T-helper 22 cell (primary cell): ENCODE results near the gene RIPK4.
"Not testable (repeated sequence)": the region's sequence is repeated elsewhere in the genome, so short reads cannot be mapped to it uniquely, and the experiment has no call there.

Experiments
- DNase-seq: peaks from one replicate; pipeline ENCODE4 v3.0.0-alpha.2; 2020; ENCODE audit warnings: low read depth

Gene RIPK4

DNA sequence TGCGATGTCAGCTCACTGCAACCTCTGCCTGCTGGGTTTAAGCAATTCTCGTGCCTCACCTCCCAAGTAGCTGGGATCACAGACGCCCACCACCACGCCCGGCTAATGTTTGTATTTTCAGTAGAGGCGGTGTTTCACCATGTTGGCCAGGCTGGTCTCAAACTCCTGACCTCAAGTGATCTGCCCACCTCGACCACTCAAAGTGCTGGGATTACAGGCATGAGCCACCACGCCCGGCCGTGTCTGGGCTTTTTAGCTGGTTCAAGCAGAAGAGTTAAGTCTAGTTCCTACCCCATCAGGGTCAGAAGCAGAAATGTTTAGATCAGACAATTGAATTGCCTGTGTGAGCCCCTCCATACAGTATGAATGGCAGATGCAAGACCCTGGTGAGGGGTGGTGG, 27.7 kb upstream of the RIPK4 start:
- no peak for DNase-seq

DNA sequence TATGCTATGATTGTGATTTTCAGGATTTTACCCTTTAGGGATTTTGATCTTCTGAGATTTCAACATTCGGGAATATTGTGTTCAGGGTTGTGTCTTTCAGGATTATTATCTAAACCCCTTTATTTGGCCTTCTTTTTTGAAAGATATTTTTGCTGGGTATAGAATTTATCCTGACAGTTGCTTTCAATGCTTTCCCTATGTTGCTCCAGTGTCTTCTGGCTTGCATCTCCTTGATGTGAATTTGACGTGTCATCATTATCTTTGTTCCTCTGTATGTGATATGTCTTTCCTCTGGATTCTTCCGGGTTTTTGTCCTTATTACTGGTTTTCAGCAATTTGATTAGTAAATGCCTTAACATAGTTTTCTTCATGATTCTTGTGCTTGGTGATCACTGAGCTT, 25.9 kb upstream of the RIPK4 start:
- no peak for DNase-seq

DNA sequence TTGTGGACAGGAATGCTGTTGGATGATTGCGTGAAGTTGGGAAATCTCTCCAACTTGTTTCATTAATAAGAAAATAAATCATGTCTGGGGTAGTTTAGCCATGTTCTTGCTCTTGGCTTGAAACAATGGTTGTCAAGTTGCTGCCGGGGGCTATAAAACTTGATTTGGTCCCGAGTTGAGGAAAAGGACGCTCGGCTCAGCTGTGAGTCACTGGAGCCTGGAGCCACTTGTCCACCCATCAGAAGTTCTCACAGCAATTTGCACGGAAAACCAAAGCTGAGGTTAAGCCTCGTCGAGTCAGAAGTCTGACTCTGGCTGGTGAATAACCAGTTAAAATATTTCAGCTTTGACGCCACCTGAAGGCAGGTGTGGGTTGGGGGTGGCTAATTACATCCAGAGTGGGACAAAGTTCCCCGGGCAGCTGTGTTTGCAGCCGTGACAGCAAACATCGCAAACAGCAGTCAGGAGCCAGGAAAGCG, 19.7 kb upstream of the RIPK4 start:
- DNase-seq = no peak

DNA sequence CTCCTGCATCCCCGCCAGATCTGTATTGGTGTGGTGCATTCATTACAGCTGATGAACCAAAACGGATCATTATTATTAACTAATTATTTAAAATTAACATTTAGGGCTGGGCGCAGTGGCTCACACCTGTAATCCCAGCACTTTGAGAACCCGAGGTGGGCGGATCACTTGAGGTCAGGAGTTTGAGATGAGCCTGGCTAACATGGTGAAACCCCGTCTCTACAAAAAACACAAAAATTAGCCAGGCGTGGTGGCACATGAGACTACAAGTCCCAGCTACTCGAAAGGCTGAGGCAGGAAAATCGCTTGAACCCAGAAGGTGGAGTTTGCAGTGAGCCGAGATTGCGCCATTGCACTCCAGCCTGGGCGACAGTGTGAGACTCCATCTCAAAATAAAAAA, 18.4 kb upstream of the RIPK4 start:
- not testable (repeated sequence) for DNase-seq

DNA sequence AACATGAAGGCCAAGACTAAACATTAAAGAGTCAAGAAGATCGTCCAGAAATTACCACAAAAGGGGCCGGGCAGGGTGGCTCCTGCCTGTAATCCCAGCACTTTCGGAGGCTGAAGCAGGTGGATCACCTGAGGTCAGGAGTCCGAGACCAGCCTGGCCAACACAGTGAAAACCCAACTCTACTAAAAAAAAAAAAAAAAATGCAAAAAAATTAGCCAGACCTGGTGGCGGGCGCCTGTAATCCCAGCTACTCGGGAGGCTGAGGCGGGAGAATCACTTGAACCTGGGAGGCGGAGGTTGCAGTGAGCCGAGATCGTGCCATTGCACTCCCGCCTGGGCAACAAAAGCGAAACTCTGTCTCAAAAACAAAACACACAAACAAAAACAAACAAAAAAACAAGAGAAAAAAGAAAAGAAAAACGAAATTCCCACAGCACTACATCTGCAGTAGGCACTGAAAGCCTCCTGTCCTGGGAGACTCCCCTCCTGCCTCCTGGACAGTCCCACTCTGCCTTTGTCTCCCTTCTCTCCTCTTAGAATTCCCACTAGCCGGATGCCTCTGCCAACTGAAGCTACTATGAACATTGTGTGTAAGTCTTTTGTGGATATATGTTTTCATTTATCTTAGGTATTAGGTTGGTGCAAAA, 17.7 kb upstream of the RIPK4 start:
- no peak for DNase-seq

DNA sequence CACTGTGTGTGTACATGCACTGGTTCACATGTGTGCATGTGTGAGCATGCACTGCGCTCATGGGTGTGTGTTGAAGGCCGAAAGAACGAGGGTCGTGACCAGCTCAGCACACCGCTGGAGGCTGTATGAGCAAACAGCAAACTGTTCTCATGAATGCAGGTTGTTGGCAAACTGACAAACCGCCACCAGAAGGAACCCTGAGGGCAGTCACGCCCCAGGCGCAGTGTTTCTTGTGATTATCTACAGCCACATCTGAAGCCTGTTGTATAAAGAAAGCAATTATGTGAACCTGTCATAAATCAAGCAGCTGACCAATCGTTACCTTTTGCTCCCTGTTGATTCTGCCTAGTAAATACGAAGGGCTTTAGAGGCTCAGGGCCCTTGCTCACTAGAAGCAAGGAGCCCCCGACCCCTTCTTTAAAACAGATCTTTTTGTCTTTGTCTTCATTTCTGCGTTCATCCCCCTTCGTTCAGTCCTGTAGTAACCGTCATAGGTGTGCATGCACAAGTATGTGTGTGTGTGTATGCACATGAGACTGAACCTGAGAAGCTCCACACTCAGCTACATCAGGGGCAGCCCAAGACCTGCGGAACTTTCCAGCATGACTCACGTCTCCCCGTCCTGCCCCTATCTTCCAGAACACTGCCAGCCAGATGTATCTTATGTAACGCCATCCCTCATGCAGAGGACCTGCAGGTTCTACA, 16.8 kb upstream of the RIPK4 start:
- DNase-seq = no peak

DNA sequence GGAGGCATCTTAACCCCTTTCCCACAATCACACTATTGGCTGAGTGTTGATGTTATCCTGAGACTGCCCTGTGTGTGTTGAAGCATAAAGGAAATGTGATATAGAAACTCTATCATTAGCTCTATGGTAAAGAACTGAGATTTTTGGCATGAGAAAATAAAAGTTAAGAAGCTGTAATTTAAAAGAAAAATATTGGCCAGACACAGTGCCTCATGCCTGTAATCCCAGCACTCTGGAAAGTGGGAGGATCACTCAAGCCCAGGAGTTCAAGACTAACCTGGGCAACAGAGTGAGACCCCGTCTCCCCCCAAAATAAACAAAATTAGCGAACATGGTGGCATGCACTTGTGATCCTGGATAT, 14.2 kb upstream of the RIPK4 start:
- DNase-seq = no peak

DNA sequence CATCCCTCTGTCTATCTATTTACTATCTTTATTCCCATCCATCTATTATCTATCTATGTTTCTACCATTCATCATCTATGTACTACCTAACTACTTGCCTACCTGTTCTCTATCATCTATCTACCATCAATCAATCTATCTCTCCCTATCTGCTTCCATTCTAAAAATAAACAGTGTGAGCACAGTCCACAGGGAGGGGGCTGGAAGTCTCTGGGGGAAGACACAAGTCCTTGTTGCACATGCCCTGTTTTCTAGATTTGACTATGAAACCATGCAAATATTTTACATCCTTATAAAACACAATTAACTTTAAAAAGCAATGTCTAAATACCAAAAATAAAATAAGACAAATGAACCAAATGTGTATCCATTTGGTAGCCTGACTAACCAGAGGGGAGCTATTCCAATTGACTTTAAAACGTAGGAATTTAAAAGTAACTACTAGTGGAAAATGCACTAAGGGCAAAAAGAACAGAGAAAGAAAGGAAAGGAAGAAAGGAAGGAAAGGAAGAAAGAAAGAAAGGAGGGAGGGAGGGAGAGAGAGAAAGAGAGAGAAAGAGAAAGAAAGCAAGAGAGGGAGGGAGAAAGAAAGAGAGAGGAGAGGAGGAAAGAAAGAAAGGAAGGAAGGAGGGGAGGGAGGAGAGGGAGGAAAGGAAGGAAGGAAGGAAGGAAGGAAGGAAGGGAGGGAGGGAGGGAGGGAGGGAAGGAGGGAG, 13.6 kb upstream of the RIPK4 start:
- DNase-seq = no peak

DNA sequence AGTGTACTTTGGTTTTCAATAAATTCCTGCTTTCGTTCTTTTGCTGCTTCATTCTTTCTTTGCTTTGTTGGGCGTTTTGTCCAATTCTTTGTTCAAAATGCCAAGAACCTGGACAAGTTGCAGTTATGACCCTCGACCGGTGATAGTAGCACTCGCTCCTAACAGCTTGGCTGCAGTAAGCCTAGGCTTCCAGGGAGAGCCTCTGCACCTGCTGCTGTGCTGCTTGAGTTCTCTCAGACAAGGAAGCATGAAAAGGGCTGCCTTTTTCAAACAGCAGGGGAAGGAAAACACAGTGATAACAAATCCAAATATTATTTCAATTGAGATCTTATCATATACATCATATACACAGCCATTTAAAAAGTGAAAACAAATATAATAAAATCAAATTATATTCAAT, 12.8 kb upstream of the RIPK4 start:
- no peak for DNase-seq

DNA sequence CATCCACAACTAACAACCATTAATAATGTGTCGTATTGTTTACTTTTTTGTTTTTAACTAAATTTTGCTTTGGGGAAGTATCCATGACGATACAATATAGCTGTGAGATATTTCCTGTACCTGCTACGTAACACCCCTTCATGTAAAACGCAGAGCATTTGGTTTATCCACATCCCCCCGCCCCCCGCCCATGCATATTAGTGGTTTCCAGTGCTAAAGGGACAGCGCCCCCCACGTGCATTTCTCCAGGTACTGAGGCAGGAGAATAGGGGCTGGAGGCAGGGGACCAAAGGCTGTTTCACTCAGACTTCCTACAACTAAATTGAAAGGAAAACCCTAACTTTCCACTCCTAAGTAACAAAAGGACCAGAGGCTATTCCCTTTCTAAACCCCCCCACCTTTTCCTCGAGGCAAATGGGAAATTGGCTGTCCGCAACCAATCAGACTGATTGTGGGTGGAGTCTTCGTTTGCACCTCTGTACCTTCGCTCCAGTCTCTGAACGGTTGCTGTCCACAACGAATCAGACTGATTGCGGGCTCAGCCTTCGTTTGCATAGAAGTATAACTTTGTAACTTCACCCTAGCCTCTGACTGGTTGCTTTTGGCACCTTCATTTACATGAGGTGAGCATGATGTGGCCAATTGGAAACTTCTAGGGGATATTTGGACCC, 12.2 kb upstream of the RIPK4 start:
- no peak for DNase-seq

DNA sequence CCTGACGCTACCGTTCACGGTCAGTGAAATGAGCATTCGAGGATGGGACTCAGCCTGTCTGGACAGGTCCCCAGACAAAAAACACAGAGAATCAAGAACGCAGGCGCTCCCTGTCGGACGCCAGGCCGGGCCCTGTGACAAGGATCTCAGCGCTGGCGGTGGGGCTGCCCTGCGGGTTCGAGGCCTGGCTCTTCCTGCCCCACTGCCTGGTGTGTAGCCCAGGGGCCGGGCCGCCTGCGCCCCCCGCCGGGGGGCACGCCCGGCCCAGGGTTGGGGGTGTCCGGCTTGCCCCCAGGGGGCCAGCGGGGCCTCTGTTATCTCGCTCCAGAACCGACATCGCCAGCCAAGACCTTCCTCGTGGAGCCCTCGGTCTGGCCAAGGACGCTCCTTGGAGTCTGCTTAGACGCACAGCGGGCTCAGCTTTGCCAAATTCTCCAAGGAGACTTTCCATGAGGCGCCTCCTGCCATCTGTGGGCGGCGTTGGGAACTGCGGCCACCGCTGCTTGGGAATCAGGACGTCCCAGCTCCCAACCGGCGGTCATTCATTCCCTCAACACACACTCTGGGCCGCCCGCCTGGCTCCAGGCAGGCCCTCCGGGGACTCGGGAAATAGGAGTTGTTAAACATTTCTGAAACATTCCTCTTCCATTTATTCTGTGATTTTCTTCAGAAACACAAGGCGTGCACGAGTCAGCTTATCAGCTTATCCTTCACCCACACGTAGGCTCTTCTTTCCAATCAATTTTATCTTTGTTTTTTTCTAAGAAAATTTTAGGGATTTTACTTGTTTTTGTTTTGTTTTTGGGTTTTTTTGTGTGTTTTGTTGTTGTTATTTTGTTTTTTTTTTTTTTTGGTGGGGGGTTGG, 11.3 kb upstream of the RIPK4 start:
- DNase-seq = no peak

DNA sequence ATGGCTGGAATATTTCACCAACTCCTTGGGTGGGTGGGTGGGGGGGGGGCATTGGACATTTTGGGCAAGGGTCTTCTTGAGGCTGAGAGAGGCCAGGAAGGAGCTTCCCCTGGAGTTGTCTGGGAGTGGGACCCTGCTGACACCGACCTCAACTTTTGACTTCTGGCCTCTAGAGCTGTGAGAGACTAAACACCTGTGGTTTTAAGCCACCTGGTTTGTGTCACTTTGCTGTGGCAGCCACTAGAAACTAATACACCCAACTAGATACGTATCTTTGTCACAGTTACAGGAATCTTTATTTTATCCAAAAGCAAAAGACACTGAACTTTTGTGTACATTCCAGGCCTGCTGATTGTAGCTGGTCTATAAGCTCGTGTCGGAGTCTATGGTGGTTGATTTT, 9.9 kb upstream of the RIPK4 start:
- DNase-seq = no peak

DNA sequence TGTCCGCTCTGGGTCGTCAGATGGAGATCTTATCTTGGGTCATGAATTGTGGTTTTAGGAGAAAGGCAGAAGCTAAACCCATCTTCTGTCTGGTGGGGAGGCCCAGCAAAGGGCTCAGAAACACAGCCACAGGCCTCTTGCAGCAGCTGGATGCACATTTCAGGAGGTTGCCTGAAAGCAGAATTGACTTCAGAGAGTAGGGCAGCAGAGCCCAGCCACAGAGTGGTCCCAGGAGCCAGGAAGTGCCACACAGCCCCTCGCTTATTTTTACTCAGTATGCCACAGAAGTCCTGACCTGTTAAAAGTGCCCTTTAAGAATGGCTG, 8.3 kb upstream of the RIPK4 start:
- DNase-seq = no peak

DNA sequence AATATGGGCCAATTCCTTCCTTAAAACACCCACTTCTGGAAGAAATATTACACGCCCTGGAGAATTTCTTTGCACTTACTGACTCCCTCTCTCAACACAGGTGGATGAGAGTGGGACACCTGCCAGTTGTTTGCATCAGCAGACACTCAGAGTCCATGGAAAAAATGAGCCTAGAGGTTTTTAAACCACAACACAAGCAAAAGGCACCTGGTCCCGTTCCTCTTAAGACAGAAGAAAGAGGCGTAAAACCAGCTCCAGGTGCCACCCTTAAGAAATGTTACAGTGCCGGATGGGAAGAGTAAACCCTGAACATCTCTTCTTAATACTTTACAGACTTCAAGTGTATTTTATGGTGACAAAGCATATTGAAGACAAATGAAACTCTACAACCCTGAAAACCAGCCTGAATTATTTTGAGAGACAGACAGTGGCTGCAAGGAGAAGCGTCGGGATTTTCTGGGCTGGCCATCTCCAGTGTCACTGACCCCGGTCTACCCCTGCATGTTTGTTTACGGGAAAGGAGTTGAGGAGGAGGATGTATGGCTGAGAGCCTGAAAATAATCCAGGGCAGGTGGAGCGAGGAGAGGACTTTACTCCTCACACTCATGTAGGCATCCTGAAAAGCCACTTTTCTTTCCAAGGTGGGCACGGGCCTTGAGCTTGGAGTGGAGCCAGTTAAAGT, 7.8 kb upstream of the RIPK4 start:
- no peak for DNase-seq

DNA sequence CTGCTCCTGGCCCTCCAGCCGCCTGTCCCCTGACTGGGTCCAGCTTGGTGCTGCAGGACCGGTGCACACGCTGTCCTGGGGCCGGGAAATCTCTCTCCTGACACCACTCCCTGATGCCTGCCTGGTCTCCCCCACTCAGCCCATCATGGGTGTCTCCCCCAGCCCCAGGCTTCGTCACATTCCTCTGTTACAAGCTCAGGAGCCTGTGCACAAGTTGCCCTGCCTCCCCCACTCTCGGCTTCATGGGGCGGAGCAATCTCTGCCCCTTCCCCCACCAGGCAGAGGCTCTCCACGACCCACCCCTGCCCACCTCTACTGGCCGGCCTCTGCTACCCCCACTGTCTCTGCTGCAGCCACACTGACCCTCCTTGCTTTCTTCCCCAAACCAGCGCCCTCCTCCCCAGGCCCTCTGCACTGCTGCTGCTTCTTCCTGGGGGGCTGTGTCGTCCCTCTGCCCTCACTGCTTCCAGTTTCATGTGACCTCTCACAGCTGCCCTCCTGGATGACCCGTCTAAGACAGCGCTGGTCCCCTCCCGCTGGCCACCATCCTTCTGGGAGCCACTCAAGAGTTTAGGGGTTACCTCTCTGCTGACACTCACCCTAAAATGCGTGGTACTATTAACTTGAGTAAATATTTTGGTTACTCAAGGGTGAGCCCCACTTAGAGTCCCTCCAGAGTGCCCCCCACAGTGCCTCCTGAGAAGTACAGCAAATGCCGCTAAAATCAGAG, 5.7 kb upstream of the RIPK4 start:
- no peak for DNase-seq

DNA sequence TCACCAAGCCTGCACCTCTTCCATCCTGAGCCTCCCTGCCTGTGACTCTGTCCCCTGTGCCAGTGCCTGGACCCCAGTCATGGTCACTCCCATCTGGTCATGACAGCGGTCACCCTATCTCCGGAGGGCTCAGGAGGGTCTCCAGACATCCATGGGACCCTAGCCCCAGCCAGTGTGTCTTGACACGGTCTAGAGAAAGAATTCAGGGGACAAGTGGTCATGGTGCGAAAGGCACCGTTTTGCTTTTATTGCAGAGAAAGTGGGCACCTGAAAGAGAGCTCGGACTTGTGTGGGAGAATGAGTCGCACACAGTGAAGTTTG, 4.7 kb upstream of the RIPK4 start:
- DNase-seq = no peak

DNA sequence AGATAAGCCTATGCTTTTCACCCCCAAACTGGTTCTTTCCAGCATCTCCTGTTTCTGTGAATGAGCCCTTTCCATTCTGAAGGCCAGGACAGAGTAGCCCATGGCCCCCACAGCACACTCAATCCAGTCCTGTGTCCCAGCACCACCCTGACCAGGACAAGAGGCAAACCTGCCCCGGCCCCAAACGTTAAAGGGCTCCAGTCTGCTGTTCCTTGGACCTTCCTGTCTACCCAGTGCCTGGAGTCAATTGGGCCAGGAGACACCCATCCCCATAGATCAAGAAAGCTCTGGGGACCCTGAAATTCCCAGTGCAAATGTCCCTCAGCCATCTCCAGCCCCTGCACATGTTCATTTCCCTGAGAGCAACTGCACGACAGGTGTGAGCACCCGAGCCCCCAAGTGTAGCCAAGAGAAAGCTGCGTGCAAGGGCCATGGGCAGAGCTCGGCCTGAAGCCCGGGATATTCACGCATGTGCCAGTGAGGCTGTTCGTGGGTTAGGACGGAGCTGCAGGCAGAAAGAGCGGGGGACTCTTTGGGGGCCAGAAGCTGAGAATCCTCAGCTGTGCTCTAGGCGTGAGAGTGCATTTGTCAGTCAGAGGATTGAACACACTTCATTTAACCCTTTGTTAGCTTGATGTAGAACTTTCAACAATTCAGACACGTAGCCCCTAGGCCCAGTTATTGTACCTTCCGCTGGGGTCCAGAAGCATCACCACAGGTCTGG, 4.2 kb upstream of the RIPK4 start:
- DNase-seq = no peak

DNA sequence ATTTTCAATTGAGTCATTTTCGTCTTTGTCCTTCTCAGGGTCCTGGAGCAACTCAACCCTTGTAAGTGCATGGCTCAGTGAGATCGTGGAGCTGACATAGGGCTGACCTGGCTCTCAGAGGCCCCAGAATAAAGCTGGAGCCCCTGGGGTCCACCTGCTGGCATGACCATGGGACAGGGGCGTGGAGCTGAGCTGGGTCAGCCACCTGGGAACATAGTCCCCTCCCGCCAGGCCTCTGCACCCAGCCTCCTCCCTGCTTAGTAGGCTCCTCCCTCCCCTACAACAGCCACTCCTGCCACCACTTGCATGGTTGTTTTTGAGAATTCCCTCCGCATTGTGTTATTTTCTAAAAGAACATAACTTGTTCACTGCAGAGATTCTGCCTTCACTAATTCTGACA, 3.1 kb upstream of the RIPK4 start:
- DNase-seq = no peak

DNA sequence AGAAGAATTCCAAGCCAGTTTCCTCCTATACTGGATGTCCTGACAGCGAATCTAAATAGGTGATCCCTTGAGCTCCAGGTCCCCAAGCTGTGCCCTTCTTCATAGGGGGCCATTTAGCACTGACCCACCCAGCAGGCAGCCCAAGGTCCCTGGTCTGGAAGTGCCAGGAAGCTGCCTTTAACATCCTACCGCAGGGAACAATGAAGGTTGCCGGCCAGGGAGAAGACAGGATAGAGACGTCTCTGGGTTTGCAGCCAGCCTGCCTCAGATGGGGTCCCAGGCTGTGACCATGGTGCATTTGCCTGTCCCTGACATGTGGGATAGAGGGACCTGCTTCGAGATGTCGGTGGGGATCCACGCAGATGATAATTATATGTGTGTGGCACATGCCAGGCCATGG, 2.7 kb upstream of the RIPK4 start:
- DNase-seq = no peak

DNA sequence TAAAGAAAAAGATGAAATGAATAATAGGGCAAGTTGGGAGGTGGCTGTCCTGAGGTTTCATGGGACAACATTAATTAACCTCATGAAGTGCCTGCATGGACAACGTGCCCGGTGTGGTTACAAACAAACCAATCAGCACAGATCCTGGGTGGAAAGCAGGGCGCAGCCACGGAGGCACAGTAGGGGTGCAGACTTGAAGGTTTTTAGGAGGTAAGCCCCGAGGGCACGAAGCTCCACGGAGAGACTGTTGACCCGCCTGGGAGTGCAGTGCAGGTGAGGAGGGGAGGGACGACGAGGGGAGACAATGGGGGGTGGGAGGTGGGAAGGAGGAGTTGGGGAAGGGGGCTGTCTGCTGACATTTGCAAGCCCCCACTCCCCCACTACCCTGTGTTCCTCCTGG, 2.3 kb upstream of the RIPK4 start:
- DNase-seq = no peak
